NCI-H446 (cell line): ENCODE results near the gene MAP3K8.

Source experiments
- DNase-seq, 2 experiments: peaks; one replicate each; lab custom pipeline; 2025; lab: John Stamatoyannopoulos, UW

MAP3K8 gene

GRCh38 chr10:30490289-30491000 is 56.5 kb downstream of the MAP3K8 start:
- no peak for DNase-seq

- DNase-seq: no peak
Observed at GRCh38 chr10:30491204-30491915, 57.4 kb downstream of the MAP3K8 start.

- no peak for DNase-seq
Observed at GRCh38 chr10:30491916-30492515, 58.0 kb downstream of the MAP3K8 start.

GRCh38 chr10:30493609-30494530 is 59.9 kb downstream of the MAP3K8 start:
- DNase-seq: no peak

GRCh38 chr10:30494558-30494957 is 60.6 kb downstream of the MAP3K8 start:
- no peak for DNase-seq

- no peak for DNase-seq
Observed at GRCh38 chr10:30495687-30496086, 61.7 kb downstream of the MAP3K8 start.

- no peak for DNase-seq
Observed at GRCh38 chr10:30499816-30500215, 65.8 kb downstream of the MAP3K8 start.

GRCh38 chr10:30500534-30500933 is 66.5 kb downstream of the MAP3K8 start:
- DNase-seq: no peak

- no peak for DNase-seq
Observed at GRCh38 chr10:30500963-30501504, 67.0 kb downstream of the MAP3K8 start.

- no peak for DNase-seq
Observed at GRCh38 chr10:30502266-30503060, 68.5 kb downstream of the MAP3K8 start.

GRCh38 chr10:30503700-30504266 is 69.8 kb downstream of the MAP3K8 start:
- DNase-seq: no peak

- DNase-seq: no peak
Observed at GRCh38 chr10:30505543-30506298, 71.7 kb downstream of the MAP3K8 start.

- no peak for DNase-seq
Observed at GRCh38 chr10:30509508-30509907, 75.5 kb downstream of the MAP3K8 start.

- no peak for DNase-seq
Observed at GRCh38 chr10:30510184-30510931, 76.4 kb downstream of the MAP3K8 start.

GRCh38 chr10:30510932-30511700 is 77.1 kb downstream of the MAP3K8 start:
- DNase-seq: no peak
